NCI-H187 (cell line): ENCODE data around the gene SPOP.
A peak's percentile ranks its signal among the peaks of the same experiment; 100 is the strongest.
"Not testable (repeated sequence)": the region's sequence is repeated elsewhere in the genome, so short reads cannot be mapped to it uniquely, and the experiment has no call there.

Experiments used
- DNase-seq, 2 experiments: peaks; one replicate each; lab custom pipeline; 2025; lab: John Stamatoyannopoulos, UW

Gene SPOP

DNA sequence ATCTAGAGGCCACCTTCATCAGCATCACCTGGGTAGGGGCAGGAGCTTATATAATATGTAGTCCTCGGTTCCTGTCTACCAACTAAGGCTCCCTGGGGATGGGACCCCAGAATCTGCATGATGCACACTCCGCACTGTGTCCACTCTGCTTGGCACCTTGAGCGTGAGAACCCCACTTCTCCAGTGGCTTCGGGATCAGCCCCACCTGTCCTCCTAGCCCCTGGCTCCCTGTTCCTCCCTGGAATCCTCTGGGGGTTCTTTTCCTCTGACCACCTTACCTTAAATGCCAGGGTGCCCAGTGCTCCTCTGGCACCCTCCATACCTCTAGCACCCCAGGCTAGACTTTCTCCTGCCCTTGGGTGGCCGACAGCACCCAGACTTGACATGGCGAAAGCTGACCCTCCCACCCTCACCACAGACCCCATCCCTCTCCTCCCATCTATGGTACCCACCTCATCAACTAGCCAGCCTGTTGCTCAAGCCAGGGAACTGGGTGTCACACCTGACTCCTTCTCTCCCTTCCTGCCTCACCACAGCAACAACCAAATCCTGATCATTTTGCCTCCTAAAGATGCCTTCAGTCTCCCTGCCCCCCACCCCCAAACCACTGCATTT lies 105.0 kb downstream of the SPOP start:
- DNase-seq: no peak

DNA sequence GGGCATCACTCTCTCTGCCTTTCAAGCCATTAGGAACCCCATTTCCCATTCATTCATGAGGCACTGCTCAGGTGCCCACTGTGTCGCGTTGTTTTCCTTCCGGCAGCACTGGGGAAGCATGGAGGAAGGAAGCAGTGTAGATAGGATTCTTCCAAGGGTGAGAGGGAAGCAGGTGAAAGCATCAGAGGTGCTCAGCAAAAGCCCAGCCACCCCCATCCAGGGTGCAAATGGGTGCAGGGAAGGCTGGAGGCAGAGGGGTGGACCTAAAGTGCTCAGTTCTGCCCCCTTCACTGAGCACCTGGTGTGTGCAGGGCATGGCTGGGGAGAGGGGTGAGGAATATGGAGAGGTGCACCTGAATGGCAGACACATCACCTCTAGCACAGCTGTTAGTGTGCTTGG lies 105.7 kb downstream of the SPOP start:
- DNase-seq: no peak

DNA sequence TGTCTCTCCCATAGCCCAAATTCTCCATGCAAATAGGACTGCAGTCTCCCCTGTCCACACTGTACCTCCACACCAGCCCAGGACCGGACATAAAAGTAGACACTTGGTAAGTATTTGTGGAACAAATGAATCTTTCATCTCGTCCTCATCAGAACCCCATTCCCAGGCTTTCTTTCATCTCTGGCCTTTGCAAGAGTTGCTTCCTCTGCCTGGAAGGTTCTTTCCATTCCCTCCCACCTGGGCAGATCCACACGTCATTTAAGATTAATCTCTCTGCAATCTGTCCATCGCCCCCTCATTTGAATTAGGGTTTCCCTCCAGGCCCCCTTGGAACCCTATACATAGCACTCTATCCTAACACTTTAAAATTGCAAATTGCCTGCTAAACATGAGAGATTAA lies 106.1 kb downstream of the SPOP start:
- DNase-seq: no peak

DNA sequence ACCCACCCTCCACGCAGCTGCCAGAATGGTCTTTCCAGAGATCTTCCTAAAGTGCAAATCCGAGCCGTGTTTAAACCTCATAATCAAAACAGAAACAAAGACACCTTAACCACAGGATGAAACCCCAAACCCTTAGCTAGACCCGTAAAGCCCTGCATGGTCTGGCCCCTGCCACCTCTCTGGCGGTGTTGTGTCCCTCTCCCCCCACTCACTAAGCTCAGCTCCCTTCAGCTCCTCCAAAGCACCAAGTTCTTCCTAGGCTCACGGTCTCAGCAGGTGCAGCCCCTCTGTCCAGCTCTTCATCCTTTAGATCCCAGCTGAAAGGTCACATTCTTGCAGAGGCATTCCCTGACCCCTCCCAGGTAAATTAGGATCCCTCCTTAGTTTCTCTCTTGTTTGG lies 106.6 kb downstream of the SPOP start:
- DNase-seq: no peak

DNA sequence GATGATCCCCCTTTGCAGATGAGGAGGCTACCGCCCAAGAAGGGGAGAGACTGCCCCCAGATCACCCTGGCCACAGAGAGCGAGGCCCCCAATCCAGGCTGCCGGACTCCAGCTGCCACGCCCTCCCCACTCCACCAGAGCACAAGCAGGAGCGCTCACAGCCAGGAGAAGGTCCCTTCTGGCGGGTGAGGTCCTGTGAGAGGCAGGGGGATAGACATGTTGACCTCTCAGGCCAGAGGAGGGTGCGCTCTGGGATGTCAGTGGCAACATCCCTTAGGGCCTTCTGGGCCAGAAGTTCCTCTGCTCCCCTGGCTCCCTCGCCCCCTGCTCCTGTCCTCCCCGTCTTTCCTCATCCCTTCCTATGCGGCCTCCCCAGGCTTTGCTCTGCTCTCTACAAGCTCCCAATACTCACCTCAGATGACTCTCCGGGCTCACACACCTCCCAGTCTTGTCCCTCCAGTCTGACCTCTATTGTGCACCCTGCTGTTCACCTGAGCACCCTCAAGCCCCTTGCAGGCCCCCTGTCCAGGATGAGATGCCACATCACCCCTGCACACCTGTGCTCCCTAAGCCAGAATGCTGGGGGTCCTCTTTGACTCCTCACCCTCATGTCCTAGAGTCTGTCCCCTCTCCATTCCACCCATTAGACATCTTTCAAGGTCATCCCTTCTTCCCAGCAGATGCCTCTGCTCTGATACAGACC lies 107.2 kb downstream of the SPOP start:
- DNase-seq: no peak

DNA sequence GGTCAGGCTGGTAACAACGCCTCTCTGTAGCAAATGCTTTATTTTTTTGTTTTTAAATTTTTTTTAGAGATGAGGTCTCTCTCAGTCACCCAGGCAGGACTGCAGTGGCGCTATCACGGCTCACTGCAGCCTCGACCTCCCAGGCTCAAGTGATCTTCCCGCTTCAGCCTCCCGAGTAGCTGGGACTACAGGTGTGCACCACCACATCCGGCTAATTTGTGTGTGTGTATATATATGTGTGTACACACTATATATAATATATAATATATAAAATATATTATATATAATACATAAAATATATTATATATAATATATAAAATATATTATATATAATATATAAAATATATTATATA lies 109.2 kb downstream of the SPOP start:
- not testable (repeated sequence) for DNase-seq

DNA sequence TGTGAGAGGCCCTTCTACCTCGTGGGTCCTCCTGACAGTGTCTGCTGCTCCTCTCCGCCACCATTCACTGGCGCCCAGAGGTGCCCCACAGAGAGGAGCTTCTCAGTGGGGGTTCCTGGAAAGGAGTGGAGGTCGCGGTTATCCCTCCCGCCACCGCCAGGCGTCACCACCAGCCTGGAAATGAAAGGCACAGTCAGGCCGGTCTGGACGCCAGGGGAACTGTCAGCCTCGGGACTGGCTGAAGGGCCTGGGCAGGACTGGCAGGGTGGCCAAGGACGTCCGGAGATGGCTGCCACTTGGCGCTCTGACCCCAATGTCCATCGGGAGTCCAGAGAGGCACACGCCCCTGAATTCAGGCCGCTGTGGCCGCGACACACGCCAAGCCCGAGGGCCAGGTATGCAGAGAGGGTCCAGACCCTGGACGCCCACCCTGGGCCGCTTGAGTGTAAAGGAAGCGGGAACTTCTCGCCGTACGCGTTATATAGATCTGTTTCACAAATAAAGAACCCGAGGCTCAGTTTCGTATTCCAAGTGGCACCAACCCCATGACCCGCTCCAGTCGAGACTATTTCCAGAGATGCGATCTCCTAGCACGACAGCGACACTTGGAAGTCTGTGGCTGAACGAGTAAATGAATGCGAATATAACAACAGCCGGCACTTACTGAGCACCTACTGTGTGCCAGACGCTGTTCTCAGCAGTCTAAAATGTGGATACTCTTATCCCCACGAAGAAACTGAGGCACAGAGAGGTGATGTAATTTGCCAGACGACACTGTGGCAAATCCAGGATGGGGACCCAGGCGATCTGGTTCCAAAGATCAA lies 109.8 kb downstream of the SPOP start:
- DNase-seq: peak; percentile 26 to 58

DNA sequence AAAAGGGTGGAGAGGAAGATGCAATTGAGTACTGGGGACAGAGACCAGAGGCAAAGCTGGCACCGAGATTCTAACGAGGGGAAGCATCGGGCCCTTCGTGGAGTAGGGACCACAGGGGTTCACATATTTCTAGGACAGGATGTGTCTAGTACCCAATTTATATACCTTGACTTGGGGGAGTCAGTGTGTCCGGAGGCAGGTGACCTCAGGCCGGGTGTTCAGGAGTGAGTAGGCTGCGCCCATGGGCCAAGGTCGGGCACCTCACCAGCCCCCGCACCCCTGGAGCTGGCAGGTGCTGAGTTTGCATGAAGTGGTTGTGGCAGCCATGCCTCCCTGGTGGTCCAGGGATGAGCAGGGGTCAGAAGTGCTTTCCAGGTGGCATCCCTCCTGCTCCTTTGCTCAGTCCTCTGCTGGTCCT lies 110.8 kb downstream of the SPOP start:
- DNase-seq: no peak

DNA sequence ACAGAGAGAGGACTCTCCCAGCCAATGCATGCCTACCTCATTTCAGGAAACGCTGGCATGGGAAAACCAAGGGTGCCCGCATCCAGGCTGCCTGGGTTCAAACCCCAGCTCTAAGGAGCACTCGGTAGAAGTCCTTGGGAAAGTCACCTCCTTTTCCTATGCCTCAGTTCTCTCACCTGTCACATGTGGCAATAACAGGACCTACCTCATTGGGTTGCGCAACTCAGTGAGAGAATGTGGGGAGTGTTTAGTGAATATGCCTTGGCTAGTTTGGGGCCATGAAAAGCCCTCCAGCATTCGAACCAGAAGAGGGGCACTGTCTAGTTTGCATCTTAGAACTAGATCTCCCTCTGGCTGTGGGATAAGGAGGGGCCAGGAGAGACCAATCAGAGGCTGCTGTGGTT lies 111.2 kb downstream of the SPOP start:
- no peak for DNase-seq

DNA sequence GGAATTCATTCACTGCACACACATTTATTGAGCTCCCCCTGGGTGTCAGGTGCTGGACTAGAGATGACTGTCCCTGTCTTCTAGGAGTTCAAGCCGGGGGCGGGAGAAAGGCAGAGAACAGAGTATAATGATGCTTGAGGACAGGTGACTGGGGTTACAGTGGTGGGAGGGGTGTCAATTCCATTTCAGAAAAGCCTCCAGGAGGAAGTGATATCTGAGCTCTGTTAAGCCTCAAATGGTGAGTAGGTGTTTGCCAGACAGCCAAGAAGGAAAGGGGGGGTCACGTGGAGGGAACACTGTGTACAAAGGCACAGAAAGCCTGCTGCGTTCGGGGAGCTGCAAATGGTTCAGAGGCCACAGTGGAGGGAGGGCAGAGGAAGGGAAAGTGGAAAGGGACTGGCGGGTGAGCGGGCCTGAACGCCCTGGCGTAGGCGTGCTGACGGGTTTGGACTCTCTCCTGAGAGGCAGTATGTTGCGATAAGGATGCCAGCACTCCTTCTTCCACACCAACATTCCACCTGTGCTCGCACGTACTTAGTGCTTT lies 111.9 kb downstream of the SPOP start:
- peak; percentile 33 to 61 for DNase-seq

DNA sequence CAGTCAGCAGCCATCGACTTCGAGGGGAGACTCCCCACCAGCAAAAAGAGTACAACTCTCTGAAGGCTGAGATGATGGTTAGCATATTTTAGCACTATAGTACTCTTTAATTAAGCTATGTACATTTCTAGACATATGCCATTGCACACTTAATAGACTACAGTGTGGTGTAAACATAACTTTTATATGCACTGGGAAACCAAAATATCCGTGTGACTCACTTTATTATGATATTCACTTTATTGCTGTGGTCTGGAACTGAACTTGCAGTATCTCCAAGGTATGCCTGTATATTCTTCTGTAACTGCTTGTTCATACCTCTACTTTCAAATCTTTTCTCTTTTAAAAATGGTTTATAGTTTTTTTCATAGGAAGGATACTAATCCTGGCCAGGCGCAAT lies 113.3 kb downstream of the SPOP start:
- DNase-seq: no peak

DNA sequence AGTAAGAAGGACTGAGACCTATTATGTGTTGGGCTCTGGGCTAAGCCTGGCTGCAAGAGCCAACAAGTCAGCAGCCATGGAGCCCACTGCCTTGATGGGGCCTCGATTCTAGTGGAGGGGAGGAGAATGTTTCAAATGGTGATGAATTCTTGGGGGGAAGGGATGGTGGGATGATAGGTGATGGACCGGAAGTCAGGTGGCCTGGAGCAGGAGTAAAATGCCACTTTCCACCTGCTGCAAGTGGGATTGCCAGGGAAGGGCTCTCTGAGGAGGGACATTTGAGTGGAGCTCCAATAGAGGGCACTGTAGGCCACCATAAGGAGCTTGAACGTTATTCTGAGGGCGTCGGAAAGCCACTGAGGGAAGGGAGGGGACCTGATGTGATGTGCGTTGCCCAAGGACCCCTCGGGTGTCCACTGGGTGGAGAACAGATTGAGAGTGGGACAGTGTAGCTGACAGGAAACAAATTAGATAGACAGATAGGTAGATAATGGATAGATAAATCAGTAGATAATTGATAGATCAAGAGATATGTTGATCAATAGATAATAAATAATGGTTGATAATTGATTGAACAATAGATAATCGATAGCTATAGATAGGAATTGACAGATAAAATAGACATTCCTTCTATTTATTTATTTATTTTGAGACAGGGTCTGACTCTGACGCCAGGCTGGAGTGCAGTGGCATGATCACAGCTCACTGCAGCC lies 120.4 kb downstream of the SPOP start:
- DNase-seq: no peak

DNA sequence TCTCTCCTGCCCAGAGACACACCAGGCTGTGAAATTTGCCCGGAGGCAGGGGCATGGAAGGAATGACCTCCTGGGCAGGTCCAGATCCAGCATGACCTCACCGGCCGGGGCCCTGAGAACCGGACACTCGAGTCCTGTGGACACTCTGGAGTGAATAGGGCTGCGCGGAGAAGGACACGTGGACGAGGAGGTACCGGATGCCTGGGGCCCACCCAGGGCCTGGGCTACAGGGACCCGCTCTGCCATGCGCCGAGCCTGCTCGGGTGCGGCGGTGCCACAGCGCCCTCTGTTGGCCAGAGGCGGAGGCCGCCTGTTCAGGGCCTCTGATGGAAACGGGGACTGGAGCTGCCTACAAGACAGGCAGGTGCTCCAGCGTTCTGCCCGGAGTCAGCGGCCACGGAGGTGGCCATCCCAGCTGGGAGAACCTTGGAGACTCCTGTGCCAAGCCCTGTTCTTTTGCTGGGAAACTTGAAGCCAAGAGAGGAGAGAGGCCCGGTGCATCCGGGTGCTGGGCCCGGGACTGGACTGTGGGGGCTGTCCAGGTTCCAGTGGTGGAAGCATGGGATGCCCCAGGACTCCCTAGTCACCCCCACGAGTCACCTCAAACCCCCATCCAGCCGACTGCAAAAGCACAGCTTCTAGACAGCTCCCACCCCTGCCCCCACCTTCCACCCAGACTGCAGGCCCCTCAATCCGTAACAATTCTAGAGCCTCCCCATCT lies 121.5 kb downstream of the SPOP start:
- peak; percentile 10 to 23 for DNase-seq

DNA sequence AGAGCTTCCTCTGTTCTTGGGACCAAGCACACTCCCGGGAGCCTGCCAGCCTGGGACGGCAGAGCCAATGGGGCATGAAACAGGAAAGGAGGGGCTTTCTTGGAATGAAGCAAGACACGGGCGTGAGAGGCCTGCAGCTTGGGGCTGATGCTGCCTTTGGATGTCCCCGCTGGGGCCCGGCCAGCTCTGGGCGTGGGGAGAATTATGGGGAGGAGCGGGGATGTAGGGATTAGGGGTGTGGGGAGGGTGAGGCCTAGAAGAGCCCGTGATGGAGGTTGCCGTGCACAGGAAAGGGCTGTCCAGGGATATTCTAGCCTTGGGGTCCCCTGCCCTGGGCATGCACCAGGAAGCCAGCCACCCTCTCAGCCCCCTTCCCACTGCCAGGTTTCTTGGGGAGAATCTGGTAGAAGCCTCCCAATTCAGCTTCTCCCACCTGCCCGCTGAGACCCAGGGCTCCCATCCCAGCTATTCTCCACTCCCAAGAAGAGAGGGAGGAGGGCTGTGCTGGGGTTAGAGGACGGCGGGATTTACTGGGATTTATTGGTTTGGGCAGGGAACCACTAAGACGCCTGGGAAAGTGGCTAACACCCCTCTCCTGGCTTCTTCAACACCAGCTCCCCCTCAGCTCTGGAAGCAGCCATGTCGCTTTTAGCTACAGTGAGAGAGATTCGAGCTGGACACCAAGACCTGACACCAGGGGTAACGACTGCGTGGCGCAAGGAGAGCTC lies 122.2 kb downstream of the SPOP start:
- no peak for DNase-seq

DNA sequence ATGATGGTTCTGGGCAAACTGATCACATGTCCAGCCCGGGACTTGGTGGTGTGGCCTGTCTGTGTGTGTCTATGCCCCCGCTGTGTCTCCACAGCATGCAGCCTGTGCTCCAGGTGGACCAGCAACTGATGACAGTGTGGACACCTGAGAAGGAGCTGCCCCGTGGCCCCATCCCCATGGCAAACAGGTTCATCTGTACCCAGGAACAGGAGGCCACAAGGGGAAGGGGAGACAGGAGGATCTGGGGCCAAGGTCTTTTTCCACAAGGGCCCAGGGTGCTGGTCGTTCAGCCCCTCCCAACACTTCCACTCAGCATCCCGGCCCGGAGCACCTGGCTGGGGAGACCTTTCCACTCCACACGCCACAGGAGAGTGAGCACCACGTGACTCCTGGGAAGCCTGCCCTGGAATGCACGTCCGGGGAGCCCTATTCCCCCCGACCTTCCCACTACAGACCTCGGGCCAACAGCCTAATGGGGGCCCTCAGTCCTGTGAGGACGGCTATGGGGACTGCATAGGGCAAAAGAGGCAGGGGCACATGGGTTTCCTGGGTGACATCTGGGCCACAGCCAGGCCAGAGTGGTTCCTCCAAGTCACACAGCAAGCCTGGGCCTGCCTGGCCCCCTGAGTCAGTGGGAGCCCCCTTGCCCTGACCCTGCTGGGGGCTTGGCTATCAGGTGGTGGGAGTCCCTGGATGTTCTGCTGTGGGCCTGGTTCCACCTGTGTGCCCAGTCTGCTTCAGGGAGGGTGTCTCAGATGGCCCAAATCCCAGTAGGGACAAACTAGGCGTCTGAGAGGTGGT lies 123.0 kb downstream of the SPOP start:
- DNase-seq: no peak

DNA sequence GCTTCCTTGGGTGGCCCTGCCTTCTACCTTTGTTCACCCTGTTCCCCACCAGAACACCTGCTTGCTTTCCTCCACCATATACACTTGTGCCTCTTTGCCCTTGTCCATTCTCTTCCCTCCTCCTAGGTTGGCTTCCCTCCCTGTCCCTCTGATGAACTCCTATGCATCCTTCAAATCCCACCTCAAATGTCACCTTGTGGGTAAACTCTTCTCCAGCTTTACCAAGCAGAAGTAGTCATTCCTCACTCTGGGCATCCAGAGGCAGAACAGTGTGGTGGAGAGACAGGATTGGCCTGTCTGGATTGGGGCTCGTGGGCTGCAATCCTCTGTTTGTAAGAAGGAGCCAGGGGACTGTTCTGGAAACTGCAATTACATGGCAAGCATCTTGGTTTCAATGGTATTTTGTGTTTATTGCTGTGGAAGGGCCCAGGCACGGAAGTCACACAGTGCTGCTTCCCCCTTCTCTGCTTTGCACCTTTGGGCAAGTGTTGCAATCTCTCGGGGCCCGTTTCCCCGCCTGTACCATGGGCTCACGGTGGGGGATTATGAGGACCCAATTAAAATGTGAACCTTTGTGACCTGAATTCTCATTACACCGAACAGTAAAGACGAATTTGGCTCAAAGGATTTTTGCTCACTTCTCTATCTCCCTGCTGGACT lies 124.1 kb downstream of the SPOP start:
- no peak for DNase-seq

DNA sequence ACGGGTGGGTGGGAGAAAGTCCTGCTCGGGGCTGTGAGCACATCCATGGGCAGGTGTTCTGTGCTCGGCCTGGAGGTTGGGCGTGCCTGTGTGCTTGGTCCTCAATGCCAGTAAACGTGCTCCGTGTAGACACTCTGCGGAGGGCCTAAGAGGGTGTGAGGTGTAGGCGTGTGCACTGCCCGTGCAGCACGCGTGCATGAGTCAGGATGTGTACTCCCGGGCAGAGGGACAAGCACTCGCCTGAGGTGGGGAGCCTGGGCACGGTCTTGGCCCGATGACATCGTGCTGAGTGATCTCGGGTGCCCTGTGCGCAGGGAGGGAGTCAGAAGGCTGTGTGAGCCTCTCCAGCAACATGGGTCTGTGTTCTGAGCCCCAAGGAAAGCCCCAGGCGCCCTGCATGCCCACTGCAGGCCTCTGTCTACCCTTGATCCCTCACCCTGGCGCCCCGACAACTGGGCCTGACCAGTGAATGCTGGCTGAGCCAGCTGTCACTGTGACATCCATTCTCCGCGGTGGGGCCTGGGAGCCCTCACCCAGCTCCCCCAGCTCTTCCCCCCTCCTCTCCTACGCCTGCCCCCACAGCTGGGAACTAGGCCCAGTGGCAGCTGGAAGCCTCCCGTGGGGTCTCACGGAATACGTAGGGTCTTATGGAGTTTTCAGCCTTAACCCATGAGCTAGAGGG lies 125.7 kb downstream of the SPOP start:
- DNase-seq: no peak

DNA sequence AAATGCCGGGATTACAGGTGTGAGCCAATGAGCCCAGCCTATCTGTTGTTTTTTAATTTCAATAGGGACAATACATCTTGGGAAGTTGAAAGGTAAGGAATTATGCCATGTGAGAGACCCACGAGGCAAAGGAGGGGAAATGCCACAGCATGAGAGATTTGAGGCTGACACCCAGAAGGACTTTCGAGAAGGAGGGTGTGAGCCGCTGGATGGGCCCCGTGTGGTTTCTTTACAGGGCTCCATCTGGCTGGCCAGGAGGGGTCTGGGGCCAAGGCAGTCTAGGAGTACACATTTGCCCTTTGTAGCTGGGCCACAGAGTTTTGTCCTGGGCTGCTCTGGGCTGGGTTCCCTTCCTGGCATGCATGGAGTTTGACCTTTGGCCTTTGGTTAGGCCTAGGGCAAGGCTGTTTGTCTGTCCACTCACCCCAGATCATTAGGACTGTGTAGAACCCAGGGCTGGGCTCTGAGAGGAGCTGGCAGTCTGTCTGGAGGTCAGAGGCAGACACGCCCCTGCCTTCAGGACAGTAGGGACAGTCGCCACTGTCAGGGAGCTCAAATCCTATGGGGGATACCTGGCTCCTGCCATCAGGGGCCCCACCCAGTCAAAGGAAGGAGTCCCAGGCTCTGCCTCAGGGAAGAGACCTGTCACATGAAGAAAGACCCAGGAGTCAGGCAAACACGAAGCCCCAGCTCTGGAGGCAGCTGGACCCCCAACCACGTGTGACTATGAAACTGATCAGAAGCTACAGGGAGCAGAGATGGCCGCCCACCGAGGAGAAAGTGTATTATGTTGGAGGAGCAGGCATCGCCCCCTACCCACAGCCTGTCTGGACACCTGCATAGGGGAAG lies 126.5 kb downstream of the SPOP start:
- DNase-seq: no peak
